ENCODE data around the gene AKAIN1. TPM values are rescaled to one million over a fixed set of nuclear protein-coding genes. Genes with fewer than 3 reads are reported as not detected.

The AKAIN1 gene
- total and polyA plus RNA-seq, 2 of the 8 experiments (the other 6 are each of a cell fraction or from before 2014, with no cell fraction given) = not detected

- H4K20me1 ChIP-seq (replicated peaks in 1 of 2; ENCODE audit: control insufficient read depth in 1 of 2, insufficient read depth in 2 of 2, low read length in 2 of 2) = no peaks in the 10 kb centered on the region
- no peak overlapping the region for H4K5ac ChIP-seq (ENCODE audit: insufficient read length, low read depth, low read length)
- no peaks in the 10 kb centered on the region for H3K4me1 ChIP-seq (replicated peaks in 1 of 4; ENCODE audit: control insufficient read depth in 3 of 4, insufficient read depth in 4 of 4, low read length in 3 of 4)
- H3K14ac ChIP-seq (ENCODE audit: insufficient read length) = no peak overlapping the region
- no peak overlapping the region for H2BK120ac ChIP-seq (replicated peaks; ENCODE audit: low read depth, low read length)
- 93% methylated on average over 20 of the region's 20 CpGs; no CpG with 5 or more reads in 1 of the 2 experiments for WGBS, 2 experiments (ENCODE audit: extremely low coverage in 1 of 2, insufficient coverage in 1 of 2, insufficient read length in 1 of 2, insufficient replicate concordance in 2 of 2, low coverage in 1 of 2, low lambda C conversion rate in 2 of 2, missing lambda C conversion rate in 1 of 2)
- no peak overlapping the region for H3K23ac ChIP-seq (ENCODE audit: insufficient read length)
- TF ChIP-seq NANOG (IDR thresholded peaks at IDR 0.05; ENCODE audit: insufficient read depth, low read depth, low read length, poor library complexity, severe bottlenecking) (no peak), POLR2AphosphoS5 (IDR thresholded peaks at IDR 0.05; ENCODE audit: low read depth, low read length) (no peak), JUN (IDR thresholded peaks at IDR 0.05; ENCODE audit: low read depth, low read length) (no peak), RXRA (IDR thresholded peaks at IDR 0.05; ENCODE audit: insufficient read depth, low read depth, low read length) (no peak), RAD21 (IDR thresholded peaks at IDR 0.05 in 1 of 2, conservative IDR thresholded peaks at IDR 0.05 in 1 of 2; ENCODE audit: low read depth in 2 of 2, low read length in 2 of 2) (no peak), ZNF274 (IDR thresholded peaks at IDR 0.05; ENCODE audit: borderline replicate concordance, extremely low read depth, low read length) (no peak)
- no peak overlapping the region for H2BK15ac ChIP-seq (ENCODE audit: low read length)
- no peaks in the 10 kb centered on the region for H3K27me3 ChIP-seq (replicated peaks in 1 of 4; ENCODE audit: control insufficient read depth in 3 of 4, extremely low read depth in 1 of 4, insufficient read depth in 3 of 4, low read length in 3 of 4)
- H3K9me3 ChIP-seq (ENCODE audit: insufficient read depth in 2 of 2, low read depth in 1 of 2, low read length in 1 of 2) = no peaks in the 10 kb centered on the region
- H4K91ac ChIP-seq (replicated peaks; ENCODE audit: insufficient read length, low read length) = no peak overlapping the region
- no peaks in the 10 kb centered on the region for H3K36me3 ChIP-seq (ENCODE audit: control insufficient read depth in 2 of 4, insufficient read depth in 4 of 4, low read length in 3 of 4)
- H2BK5ac ChIP-seq (ENCODE audit: low read depth, low read length) = no peak overlapping the region
- H3K4me2 ChIP-seq (ENCODE audit: insufficient read depth in 1 of 2, low read depth in 2 of 2, low read length in 2 of 2) = no peak overlapping the region
- no peak overlapping the region for H3K4ac ChIP-seq (replicated peaks; ENCODE audit: insufficient read length, low read depth, low read length)
- no peak overlapping the region for H3K4me3 ChIP-seq (ENCODE audit: extremely low read depth in 1 of 4, insufficient read depth in 2 of 4, low read depth in 3 of 4, low read length in 4 of 4)
- POLR2A ChIA-PET (ENCODE audit: partially characterized antibody) = no interaction called here
- CTCF ChIA-PET (ENCODE audit: partially characterized antibody) = interaction anchor here (0.9 kb wide), 1 partner anchor 28 kb away, joined by 3 read pairs; no protein-coding TSS in a partner anchor
- no peak overlapping the region for H3K18ac ChIP-seq (ENCODE audit: extremely low read depth, low read length)
- H2AFZ ChIP-seq (ENCODE audit: low read length) = no peak overlapping the region
- H3K23me2 ChIP-seq (ENCODE audit: low read depth, low read length) = no peaks in the 10 kb centered on the region
- H2BK20ac ChIP-seq (ENCODE audit: low read length) = no peak overlapping the region
- H3K56ac ChIP-seq (replicated peaks; ENCODE audit: insufficient read length, low read depth, low read length) = no peak overlapping the region
- no peak for FAIRE-seq
- H4K8ac ChIP-seq (ENCODE audit: extremely low read depth, insufficient read depth, low read length) = no peak overlapping the region
- H3K79me1 ChIP-seq (ENCODE audit: low read depth, low read length) = no peaks in the 10 kb centered on the region
- no peak overlapping the region for H3K27ac ChIP-seq (ENCODE audit: low read depth, low read length)
- DNase-seq (ENCODE audit: low read depth in 1 of 2, low spot score in 2 of 2) = no peak
- no peaks in the 10 kb centered on the region for H3K79me2 ChIP-seq (ENCODE audit: control insufficient read depth in 1 of 2, insufficient read depth in 2 of 2, low read length in 2 of 2)
- no peak overlapping the region for H2BK12ac ChIP-seq (ENCODE audit: low read depth, low read length)
- no peak overlapping the region for H2AK5ac ChIP-seq (ENCODE audit: low read depth, low read length)
- no peak overlapping the region for H3K9ac ChIP-seq (replicated peaks in 1 of 4; ENCODE audit: extremely low read depth in 1 of 4, low read depth in 3 of 4, low read length in 3 of 4)
Observed at GRCh38 chr18:5132987-5133386, 64.1 kb downstream of the AKAIN1 start.
